ENCODE results near the gene SEL1L3. TPM values are rescaled to one million over a fixed set of nuclear protein-coding genes. Genes with fewer than 3 reads are reported as not detected.

The SEL1L3 gene
- total and polyA plus RNA-seq, 9 of the 15 experiments (the other 6 are each of a cell fraction or from before 2014, with no cell fraction given) = 10.0 to 44.3 (median 21.6) TPM

- no peak for TF ChIP-seq ZBTB9 (CRISPR knock-in tag; IDR thresholded peaks at IDR 0.05)
- no peak for TF ChIP-seq E2F1 (CRISPR knock-in tag; IDR thresholded peaks at IDR 0.05)
- no peak for TF ChIP-seq ZBTB49 (CRISPR knock-in tag; IDR thresholded peaks at IDR 0.05; ENCODE audit: borderline replicate concordance)
- TF ChIP-seq POLR3A (IDR thresholded peaks at IDR 0.05; ENCODE audit: borderline replicate concordance, extremely low read depth, insufficient read depth, insufficient read length) = no peak
- no peak for TF ChIP-seq FOXJ3 (CRISPR knock-in tag; IDR thresholded peaks at IDR 0.05)
- no peak for TF ChIP-seq MXD1 (CRISPR knock-in tag; IDR thresholded peaks at IDR 0.05; ENCODE audit: borderline replicate concordance, poor library complexity, severe bottlenecking)
- TF ChIP-seq BACH1 (tag; IDR thresholded peaks at IDR 0.05) = no peak
- TF ChIP-seq ZSCAN29 (IDR thresholded peaks at IDR 0.05) = no peak
- TF ChIP-seq PTTG1 (tag; IDR thresholded peaks at IDR 0.05; ENCODE audit: low read depth) = no peak; the same call in 1 of the 2 replicates
- TF ChIP-seq FOXP4 (CRISPR knock-in tag; IDR thresholded peaks at IDR 0.05; ENCODE audit: borderline replicate concordance) = no peak
- no peak for TF ChIP-seq USF1 (CRISPR knock-in tag; IDR thresholded peaks at IDR 0.05)
- TF ChIP-seq, protein P1, sequence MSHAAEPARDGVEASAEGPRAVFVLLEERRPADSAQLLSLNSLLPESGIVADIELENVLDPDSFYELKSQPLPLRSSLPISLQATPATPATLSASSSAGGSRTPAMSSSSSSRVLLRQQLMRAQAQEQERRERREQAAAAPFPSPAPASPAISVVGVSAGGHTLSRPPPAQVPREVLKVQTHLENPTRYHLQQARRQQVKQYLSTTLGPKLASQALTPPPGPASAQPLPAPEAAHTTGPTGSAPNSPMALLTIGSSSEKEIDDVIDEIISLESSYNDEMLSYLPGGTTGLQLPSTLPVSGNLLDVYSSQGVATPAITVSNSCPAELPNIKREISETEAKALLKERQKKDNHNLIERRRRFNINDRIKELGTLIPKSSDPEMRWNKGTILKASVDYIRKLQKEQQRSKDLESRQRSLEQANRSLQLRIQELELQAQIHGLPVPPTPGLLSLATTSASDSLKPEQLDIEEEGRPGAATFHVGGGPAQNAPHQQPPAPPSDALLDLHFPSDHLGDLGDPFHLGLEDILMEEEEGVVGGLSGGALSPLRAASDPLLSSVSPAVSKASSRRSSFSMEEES (CRISPR knock-in tag; IDR thresholded peaks at IDR 0.05) = peak; percentile 43
- TF ChIP-seq RBM15 (IDR thresholded peaks at IDR 0.05; ENCODE audit: insufficient read depth, low read length) = no peak
- peak; percentile 68 for TF ChIP-seq ZNF239 (CRISPR knock-in tag; IDR thresholded peaks at IDR 0.05)
- TF ChIP-seq FOXA3 (CRISPR knock-in tag; conservative IDR thresholded peaks at IDR 0.05 in 1 of 2, IDR thresholded peaks at IDR 0.05 in 1 of 2) = no peak
Observed at GRCh38 chr4:25725870-25726269, 136.9 kb downstream of the SEL1L3 start (continued).
